ENCODE measurements around the gene ERBIN. TPM values are rescaled to one million over a fixed set of nuclear protein-coding genes. Genes with fewer than 3 reads are reported as not detected.
"Not testable (repeated sequence)": the region's sequence is repeated elsewhere in the genome, so short reads cannot be mapped to it uniquely, and the experiment has no call there.

Gene ERBIN
- total RNA-seq, 1 experiment from 2014 or later, result 47.2 TPM

GRCh38 chr5:65886387-65886786 lies 40.0 kb upstream of the ERBIN start:
- peaks cover 7% of the 10 kb centered on the region for H3K4me1 Mint-ChIP-seq (ENCODE audit: low read depth, unreplicated experiment)
- H3K9me3 Mint-ChIP-seq (ENCODE audit: unreplicated experiment), result peaks cover 15% of the 10 kb centered on the region
- Histone ChIP-seq H3K4me1 (no peaks in the 10 kb centered on the region; the same call in 1 of the 2 replicates), H3K27me3 (replicated peaks; ENCODE audit: control insufficient read depth, insufficient read depth, low read length) (no peaks in the 10 kb centered on the region), H3K36me3 (ENCODE audit: control insufficient read depth, insufficient read depth, low read length) (no peaks in the 10 kb centered on the region), H3K9me3 (no peaks in the 10 kb centered on the region), H3K4me3 (ENCODE audit: low read depth, low read length) (no peak overlapping the region)
- BruUV-seq (replicated peaks), result no TSS peak
- POLR2A ChIA-PET, result no interaction called here
- intact Hi-C loops (cut with micrococcal nuclease; ENCODE audit: unreplicated experiment), result no loop called here
- no peak overlapping the region for H3K27ac Mint-ChIP-seq (ENCODE audit: unreplicated experiment)
- no peak for TF ChIP-seq CTCF (IDR thresholded peaks at IDR 0.05; ENCODE audit: insufficient read depth in 1 of 2, low read depth in 1 of 2, low read length in 1 of 2, severe bottlenecking in 1 of 2, unreplicated experiment in 1 of 2)
- no peaks in the 10 kb centered on the region for H3K27me3 Mint-ChIP-seq (ENCODE audit: insufficient read depth, unreplicated experiment)
- CTCF ChIA-PET, result no interaction called here
- no peak overlapping the region for H3K4me3 Mint-ChIP-seq (ENCODE audit: unreplicated experiment)
- no peak for DNase-seq
- H3K36me3 Mint-ChIP-seq (ENCODE audit: insufficient read depth, unreplicated experiment), result no peaks in the 10 kb centered on the region

- H3K4me1 ChIP-seq, result peaks cover 14% of the 10 kb centered on the region
- H3K27ac Mint-ChIP-seq (ENCODE audit: unreplicated experiment); CTCF ChIA-PET; H3K9me3 ChIP-seq; DNase-seq; H3K36me3 Mint-ChIP-seq (ENCODE audit: insufficient read depth, unreplicated experiment); POLR2A ChIA-PET; H3K9me3 Mint-ChIP-seq (ENCODE audit: unreplicated experiment); H3K4me3 Mint-ChIP-seq (ENCODE audit: unreplicated experiment); H3K4me3 ChIP-seq (ENCODE audit: low read depth, low read length); H3K27me3 Mint-ChIP-seq (ENCODE audit: insufficient read depth, unreplicated experiment); H3K27me3 ChIP-seq (replicated peaks; ENCODE audit: control insufficient read depth, insufficient read depth, low read length); intact Hi-C loops (cut with micrococcal nuclease; ENCODE audit: unreplicated experiment); BruUV-seq (replicated peaks); H3K36me3 ChIP-seq (ENCODE audit: control insufficient read depth, insufficient read depth, low read length): not testable (repeated sequence)
- H3K4me1 Mint-ChIP-seq (ENCODE audit: low read depth, unreplicated experiment), result peaks cover 15% of the 10 kb centered on the region
Measured at GRCh38 chr5:65892024-65892423, 34.4 kb upstream of the ERBIN start.

- Mint-ChIP-seq H3K4me1 (ENCODE audit: low read depth, unreplicated experiment) (peaks cover 15% of the 10 kb centered on the region), H3K36me3 (ENCODE audit: insufficient read depth, unreplicated experiment) (no peaks in the 10 kb centered on the region), H3K4me3 (ENCODE audit: unreplicated experiment) (no peak overlapping the region), H3K9me3 (ENCODE audit: unreplicated experiment) (no peaks in the 10 kb centered on the region), H3K27ac (ENCODE audit: unreplicated experiment) (no peak overlapping the region), H3K27me3 (ENCODE audit: insufficient read depth, unreplicated experiment) (no peaks in the 10 kb centered on the region)
- no peak for DNase-seq
- intact Hi-C loops (cut with micrococcal nuclease; ENCODE audit: unreplicated experiment), result no loop called here
- Histone ChIP-seq H3K4me3 (ENCODE audit: low read depth, low read length) (no peak overlapping the region), H3K4me1 (peaks cover 14% of the 10 kb centered on the region), H3K27me3 (replicated peaks; ENCODE audit: control insufficient read depth, insufficient read depth, low read length) (no peaks in the 10 kb centered on the region), H3K9me3 (no peaks in the 10 kb centered on the region), H3K36me3 (ENCODE audit: control insufficient read depth, insufficient read depth, low read length) (no peaks in the 10 kb centered on the region)
- ChIA-PET POLR2A (no interaction called here), CTCF (no interaction called here)
- no peak for TF ChIP-seq CTCF (IDR thresholded peaks at IDR 0.05; ENCODE audit: insufficient read depth in 1 of 2, low read depth in 1 of 2, low read length in 1 of 2, severe bottlenecking in 1 of 2, unreplicated experiment in 1 of 2)
- no TSS peak for BruUV-seq (replicated peaks)
Measured at GRCh38 chr5:65892801-65893200, 33.6 kb upstream of the ERBIN start.

All from Caco-2 (cell line).